Ureter (tissue), 1 donor: ENCODE results near the gene NOX5. TPM values are rescaled to one million over a fixed set of nuclear protein-coding genes. Genes with fewer than 3 reads are reported as not detected.
A peak's percentile ranks its signal among the peaks of the same experiment; 100 is the strongest.

Experiments
- DNase-seq: peaks from one replicate; pipeline ENCODE4 v3.0.0-alpha.2; 2020; ENCODE audit warnings: low spot score
- total RNA-seq: library from RNA; stranded (reverse); gene quantifications from one replicate; pipeline ENCODE4 v1.2.4, GENCODE V29; 2023
- donor health status: DM: yes; HTN: yes; CAD: no.

NOX5 gene
- total RNA-seq, 1 donor from 2014 or later = 0.89 TPM

DNA sequence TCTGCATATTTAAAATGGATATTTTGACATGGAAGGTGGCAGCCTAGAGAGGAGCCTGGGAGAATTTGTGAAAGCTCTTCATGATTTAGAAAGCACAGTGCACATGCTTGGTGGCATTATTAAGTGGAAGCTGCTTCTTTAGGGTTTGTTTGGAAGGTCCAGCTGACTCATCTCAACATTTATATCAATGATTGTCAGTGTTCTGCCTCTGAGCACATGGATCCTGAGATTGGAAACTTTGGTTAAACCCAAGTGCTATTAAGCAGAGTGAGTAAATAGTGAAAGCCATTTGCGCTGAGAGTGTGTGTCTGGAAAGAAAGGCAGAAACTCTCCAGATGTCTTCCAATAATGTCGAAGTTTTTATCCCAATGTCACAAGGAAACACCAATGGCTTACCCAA lies 7.4 kb downstream of the NOX5 start:
- DNase-seq = no peak

DNA sequence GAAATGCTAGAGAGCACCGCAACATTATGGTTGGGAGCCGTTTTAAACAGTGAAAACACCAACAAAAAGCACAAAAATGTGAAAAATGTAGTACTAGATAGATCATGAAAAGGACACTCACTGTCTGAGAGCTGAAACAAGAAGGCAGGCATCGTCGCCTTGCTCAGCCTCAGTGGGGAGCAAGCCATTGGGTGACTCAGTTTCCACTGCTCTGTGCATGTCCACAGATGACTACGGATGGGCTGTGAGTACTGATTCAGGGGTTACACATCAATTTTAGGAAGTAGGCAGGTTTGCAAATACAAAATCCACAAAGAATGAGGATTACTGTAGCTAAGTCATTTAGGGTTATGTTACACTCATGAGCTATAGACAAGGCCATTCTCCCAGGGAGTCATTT lies 10.8 kb downstream of the NOX5 start:
- no peak for DNase-seq

DNA sequence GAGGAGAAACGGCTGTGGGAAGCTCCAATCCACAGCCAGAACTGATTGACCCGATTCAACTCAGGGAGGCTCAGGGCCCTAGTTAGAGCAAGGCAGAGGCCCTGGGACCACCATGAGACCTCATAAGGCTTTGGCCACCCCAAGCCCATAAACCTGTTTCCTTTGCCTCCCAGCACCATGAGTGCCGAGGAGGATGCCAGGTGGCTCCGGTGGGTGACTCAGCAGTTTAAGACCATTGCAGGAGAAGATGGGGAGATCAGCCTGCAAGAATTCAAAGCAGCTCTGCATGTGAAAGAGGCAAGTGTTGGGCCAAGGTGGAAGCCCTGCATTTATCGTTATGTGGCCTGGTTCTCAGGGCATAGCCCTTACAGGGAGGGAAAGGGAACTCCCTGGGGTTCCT lies 11.9 kb downstream of the NOX5 start:
- DNase-seq = no peak

DNA sequence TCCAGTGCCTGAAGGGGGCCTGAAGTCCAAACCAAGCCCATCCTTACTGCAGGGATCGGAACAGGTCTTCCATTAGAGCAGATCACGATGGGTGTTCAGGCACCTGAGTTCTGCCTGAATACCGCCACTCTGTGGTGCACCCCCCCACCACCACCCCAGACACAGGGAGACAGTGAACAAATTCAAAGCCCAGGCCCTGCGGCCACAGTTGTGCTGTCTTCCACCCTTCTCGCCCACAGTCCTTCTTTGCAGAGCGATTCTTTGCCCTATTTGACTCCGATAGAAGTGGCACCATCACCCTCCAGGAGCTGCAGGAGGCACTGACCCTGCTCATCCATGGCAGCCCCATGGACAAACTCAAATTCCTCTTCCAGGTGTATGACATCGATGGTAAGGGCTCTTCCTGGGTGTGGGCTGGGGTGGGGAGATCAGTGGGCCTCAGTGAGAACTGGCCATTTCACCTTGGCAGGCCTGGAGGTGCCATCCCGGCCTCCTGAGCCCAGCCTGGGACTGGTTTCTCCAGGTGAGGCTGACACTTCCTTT lies 13.6 kb downstream of the NOX5 start:
- no peak for DNase-seq

DNA sequence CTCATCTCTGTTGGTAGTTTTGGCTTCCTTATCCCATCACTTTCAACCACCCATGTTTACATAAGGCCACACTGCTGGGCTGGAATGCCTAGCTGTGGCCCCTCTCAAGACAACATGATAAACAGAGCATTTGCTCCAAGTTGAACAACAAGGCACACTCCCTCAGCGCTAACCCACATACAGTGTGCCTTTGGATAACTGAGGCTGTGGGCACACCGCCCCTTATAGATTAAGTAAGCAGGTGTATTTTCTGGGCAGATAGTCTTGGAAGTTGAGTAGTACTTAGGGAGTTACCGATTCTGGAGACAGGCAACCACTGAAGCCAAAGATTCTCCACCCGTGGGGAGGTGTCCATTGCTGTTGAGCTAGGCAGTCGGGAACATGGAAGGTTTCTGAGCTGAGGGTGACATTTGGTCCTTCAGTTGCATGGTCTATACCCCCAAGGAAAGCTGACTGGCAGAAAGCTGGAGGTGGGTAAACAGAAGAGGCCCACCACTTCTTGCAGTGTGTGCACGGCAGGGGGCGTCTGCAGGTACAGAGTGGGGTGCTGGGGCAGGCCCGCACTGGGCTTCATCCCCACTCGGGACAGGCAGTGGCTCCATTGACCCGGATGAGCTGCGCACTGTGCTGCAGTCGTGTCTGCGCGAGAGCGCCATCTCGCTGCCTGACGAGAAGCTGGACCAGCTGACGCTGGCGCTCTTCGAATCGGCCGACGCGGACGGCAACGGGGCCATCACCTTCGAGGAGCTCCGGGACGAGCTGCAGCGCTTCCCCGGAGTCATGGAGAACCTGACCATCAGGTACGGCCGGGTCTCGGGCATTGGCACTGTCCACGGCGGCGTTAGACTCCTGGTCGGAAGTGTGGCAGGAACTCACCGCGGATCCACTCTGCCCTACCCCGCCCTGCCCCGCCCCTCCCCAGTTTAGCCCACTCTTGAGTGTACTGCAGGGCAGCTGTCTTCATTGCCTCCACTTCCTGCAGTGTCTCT lies 16.8 kb downstream of the NOX5 start:
- peak; percentile 57 for DNase-seq

DNA sequence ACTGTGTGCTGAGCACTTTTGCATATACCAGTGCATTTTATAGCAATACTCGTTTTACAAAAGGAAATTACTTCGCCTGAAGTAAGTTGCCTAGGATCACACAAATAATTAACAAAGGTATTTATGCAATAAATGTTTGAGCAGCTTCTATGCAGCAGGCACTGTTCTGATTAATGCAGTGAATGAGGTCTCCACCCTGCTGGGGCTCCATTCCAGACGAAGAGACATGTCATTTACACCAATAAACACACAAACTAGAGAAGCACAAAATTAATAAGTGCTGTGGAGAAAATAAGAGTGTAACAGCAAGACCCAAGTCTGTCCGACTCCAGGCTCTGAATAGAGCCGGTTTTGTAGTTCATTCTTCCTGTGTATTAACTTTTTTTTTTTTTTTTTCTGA lies 17.5 kb downstream of the NOX5 start:
- no peak for DNase-seq

DNA sequence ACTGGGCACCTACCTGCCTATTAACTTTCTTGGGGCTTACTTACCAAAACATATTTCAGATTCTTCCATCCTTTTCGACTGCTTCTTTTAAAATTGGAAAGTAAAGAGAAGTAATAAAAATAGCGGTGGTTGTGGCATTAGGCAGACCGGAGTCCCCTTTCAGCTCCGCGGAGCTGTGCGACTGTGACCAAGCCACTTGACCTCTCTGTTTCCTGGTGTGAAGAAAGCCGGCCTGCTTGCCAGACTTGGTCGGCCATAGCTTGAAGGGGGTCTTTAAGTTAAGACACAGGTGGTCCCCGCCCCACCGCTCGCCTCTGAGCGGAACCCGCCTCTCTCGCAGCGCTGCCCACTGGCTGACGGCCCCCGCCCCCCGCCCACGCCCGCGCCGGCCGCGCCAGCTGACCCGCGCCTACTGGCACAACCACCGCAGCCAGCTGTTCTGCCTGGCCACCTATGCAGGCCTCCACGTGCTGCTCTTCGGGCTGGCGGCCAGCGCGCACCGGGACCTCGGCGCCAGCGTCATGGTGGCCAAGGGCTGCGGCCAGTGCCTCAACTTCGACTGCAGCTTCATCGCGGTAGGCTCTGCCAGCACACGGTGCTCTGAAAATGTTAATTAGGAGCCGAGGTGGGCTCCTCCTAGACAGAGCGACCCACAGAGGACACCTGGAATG lies 18.3 kb downstream of the NOX5 start:
- DNase-seq = no peak

DNA sequence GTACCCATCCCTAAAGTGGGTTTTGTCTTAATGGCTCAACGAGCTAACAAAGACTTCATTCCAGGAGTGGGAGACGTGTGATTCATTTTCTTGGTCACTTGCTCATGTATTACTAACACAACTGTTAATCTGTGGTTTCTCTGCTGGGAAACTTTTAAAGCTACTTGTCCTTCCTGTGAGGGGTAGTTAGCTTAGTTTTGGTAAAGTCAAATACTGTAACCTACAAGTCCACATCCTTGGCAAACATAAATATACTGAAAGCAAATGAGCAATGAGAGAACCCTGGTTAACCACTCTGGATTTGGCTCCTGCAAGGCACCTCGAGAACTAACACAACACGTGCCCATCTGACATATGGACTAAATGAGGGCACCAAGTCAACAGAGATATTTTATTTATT lies 19.9 kb downstream of the NOX5 start:
- DNase-seq = no peak

DNA sequence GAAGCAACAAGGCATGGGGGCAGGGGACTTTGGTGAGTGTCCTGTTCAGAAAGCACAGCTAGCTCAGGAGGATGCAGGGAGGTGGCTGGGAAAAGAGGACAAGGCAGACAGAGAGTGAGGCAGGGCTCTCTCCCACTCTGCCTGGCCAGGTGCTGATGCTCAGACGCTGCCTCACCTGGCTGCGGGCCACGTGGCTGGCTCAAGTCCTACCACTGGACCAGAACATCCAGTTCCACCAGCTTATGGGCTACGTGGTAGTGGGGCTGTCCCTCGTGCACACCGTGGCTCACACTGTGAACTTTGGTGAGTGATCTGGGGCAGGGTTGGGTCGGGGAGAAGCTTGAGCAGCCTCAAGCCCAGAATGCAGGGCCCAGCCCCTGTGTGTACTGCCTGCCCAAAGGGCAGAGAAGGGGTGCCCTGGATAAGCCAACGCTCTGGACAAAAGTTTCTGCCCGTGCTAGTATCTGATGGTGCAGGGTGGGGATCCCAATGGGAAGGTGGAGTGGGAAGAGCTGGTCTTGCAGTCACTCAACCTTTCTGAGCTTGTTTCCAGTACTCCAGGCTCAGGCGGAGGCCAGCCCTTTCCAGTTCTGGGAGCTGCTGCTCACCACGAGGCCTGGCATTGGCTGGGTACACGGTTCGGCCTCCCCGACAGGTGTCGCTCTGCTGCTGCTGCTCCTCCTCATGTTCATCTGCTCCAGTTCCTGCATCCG lies 20.9 kb downstream of the NOX5 start:
- peak; percentile 80 for DNase-seq

DNA sequence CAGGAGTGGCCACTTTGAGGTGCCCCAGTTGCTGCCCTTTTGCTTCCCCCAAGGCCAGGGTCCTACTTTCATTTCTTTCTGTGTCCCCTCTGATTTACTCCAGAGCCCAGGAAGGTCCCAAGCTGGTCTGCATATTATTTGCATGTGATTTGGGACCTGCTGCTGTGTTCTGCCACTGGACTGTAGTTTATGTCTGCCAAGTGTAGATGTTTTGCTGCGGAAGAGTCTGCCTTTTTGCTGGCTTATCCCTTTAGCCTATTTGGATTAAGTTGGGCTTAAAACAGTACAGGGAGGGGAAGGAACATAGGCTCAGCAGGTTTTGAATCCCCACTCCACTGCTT lies 21.4 kb downstream of the NOX5 start:
- no peak for DNase-seq

DNA sequence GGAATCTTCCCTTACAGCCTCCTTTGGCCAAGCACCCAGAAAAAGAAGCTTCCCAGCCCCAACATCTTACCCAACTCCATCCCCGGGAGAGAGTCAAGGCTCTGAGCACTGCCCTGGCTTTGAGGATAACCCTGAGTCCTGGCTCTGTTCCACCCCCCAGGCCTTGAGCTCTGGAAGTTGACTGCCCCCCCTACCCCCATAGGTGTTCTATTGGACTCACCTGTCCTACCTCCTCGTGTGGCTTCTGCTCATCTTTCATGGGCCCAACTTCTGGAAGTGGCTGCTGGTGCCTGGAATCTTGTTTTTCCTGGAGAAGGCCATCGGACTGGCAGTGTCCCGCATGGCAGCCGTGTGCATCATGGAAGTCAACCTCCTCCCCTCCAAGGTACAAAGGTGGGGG lies 22.3 kb downstream of the NOX5 start:
- DNase-seq = no peak

DNA sequence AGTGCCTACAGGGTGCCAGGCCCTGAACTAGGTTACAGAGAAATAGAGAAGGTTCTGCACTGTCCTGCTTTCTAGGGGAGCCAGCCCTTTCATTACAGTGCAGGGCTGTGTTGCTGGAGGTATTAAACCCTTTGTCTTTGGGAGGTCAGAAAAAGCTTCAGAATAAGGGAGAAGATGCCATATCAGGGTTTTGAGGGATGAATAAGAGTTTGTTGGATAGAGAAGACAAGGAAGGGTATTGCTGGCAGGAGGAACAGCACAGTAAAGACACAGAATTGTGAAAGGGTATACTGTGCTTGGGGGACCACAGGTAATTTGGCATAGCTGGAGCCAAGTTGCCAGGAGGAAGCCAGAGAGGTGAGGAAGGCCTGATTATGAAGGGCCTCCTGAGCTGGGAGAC lies 23.0 kb downstream of the NOX5 start:
- no peak for DNase-seq

DNA sequence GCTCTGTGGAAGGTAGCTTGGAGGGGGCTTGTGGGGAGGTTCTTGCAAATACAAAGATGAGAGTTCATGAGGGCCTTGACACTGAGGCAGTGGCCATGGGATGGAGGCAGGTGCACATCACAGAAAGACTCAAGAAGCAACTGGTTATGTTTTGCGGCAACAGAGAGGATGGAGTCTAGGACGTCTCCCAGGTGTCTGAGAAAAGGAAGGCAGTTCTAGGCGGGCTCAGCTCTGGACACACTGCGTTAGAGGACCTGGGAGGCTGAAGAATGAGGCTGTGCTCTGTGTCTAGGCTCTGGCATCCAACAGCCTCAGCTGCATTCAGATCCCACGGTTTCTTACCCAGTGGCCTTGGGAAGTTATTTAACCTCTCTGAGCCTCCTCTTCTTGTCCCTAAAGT lies 23.5 kb downstream of the NOX5 start:
- DNase-seq = no peak

DNA sequence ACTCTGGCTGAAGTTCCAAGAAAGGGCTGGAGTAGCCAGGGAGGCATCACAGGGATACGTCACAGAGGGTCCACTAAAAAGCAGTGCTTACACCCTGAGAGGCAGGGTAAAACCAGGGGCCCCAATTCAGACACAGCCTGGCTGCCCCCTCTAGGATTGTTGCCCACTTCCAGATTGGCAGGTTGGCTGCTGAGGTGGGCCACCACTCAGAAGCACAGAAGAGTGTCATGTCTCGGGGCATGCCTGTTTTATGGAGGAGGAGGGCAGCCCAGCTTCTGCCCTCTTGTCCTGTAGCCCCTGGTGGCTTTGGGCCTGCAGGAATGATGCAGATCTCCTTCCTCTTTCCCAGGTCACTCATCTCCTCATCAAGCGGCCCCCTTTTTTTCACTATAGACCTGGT lies 24.0 kb downstream of the NOX5 start:
- no peak for DNase-seq

DNA sequence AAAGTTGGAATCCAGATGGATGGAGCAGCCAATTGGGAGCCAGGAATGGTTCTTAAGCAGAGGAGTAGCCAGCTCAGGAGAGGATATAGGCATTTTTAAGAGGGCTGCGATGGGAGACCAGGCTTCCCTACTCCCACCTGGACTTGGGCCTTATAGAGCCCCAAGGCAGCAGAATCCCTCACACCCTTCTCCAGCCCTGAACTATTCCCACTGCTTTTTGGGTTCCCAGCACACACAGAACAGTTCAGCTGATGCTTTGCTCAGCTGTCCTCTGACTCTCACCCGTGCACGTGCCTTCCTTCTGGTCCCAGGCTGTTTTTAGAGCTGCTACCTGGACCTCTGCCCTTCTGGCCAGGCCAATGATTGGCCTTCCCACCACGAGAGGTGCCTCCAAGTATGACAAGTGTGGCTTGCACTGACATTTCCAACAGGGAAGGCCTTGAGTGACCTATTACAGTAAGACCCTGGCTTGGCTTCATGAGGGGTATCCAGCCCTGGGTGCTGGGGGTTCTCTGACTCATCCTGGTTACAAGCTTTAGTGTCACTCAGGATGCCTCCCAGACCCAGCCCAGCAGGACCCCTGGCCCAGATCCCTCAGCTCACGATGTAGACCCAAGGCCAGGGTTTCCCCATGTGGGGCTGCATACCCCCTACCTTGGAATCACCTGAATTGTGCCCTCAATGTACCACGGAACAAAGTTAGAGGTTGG lies 25.2 kb downstream of the NOX5 start:
- DNase-seq = no peak

DNA sequence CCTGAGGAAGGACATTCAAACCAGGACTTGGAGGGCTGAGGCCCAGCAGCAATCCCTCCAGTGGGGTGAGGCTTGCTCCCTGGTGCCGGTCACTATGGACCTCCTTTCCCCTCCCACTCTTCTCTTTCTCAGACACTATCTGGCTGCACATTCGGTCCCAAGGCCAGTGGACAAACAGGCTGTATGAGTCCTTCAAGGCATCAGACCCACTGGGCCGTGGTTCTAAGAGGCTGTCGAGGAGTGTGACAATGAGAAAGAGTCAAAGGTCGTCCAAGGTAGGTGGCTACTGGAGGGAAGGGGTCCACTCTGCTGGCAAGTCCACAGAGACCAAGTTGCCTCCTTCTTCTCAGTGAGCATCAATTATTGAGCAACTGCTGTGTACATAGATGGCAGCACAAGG lies 28.0 kb downstream of the NOX5 start:
- DNase-seq = no peak

DNA sequence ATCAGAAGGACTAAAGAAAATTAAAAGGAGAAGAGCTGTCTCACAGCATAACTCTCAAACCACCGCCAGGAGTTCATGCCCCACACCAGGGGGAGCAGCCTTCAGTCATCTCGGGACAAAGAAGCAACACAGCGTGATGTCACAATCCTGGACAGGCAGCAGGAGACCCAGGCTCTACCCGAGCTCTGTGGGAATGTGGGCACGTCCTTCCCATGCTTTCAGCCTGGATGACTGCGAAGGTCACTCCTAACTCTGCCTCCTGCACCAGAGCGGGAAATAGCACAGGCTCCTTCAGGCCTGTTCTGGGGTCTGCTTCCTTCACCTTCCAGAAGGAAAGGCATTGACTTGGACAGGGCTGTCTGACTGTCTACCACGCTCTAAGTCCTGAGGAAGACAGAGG lies 31.3 kb downstream of the NOX5 start:
- DNase-seq = no peak

DNA sequence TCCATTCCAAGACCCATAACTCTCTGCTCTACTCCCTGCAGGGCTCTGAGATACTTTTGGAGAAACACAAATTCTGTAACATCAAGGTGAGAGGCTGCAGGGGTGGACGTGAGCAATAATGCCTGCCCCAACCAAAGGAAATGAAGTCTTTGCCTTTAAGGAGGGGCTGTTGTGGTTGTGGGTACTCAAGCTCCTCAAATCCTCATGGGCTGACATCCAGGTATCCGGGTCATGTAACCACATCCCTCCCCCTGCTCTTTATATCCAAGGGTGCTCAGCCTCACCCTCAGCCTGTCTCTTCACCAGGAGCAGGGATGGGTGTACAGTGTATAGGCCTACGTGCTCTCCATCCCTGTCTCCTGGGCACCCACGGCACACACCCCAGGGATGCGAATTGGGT lies 32.3 kb downstream of the NOX5 start:
- DNase-seq = no peak

DNA sequence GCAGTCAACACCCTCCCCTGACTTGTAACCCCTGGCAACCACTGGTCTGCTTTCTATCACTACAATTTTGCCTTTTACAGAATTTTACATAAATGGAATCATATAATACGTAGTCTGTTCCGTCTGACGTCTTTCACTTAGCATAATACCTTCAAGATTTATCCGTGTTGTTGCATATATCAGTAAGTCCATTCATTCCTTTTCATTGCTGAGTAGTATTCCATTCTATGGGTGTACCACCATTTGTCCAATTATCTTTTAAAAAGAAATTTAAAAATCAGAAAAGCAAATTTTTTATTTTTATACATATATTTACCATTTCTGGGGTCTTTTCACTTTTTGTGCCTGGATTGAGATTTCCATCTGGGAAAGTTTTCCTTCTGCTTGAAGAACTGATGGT lies 35.5 kb downstream of the NOX5 start:
- DNase-seq = no peak

DNA sequence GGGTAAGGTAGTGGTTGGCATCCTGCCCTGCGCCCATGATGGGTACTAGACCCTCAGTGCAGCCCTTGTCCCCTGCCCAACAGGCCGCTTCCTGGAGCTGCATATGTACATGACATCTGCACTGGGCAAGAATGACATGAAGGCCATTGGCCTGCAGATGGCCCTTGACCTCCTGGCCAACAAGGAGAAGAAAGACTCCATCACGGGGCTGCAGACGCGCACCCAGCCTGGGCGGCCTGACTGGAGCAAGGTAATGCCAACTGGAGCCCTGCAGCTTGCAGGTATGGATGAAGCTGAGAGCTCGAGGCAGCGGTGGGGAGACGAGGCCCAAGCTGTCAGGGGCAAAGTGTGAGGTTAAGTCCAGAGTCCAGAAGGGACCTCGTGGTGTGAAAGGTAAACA lies 40.8 kb downstream of the NOX5 start:
- no peak for DNase-seq

DNA sequence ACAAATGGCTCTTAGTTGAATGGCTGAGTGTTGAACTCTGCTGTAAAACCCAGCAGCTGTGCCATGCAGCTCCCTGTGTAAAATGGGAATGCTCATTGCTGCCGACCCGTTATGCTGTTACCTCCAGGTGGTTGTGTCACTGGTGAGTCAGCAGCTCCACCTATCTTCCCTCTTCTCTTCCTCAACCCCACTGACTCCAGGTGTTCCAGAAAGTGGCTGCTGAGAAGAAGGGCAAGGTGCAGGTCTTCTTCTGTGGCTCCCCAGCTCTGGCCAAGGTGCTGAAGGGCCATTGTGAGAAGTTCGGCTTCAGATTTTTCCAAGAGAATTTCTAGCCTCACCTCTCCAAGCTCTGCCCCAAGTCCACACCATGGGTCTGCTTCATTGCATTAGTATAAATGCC lies 41.9 kb downstream of the NOX5 start:
- no peak for DNase-seq
